Posterior cingulate gyrus (tissue), 11 donors: ENCODE measurements around the gene API5.
"Not testable (repeated sequence)": the region's sequence is repeated elsewhere in the genome, so short reads cannot be mapped to it uniquely, and the experiment has no call there.

Experiments
- DNase-seq, 10 donors: peaks; one replicate each; pipeline versions ENCODE4 v3.0.0 to v3.0.0-alpha.2; 2020 to 2021; ENCODE audit warnings: mixed read lengths in 3 of 10
- intact Hi-C: fragments of 100-400 bp; cut with DNase I; formaldehyde crosslinking; loops from one replicate; pipeline ENCODE4 v1.15.1; 2023

API5 gene

DNA sequence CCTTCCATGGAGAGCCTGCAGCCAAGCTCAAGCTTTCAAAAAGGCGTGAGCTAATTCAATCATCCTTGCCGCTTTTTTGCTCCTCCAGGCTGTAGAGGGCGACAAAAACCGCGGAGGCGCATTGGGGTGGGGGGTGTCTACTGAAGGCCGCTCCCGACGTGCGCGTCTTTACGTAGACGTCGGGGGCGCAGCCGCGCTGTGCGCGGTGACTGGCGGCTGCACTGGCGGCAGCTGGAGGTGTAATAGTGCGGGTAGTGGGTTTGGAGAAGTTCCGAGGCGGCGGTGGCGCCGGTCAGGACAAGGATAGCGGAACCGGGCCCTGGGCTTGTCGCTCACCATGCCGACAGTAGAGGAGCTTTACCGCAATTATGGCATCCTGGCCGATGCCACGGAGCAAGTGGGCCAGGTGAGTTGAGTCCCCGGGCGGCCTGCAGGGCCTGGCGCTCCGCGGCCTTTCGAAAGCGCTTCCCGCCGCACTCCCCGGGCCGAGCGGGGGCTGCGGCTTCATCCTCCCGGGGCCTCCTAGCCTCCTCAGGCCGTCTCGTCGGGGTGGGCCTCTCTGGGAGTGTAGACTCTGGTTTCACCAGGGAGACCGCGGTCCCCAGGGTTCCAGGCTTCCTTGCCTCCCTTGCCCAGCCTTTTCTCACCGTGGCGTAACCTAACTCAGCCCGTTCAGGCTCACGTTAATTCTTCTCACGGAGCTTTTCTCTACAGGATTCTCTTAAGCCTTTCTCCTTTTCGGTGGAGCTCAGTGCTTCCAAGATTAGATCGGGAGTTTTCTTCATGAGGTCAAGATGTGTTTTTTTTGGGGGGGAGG is at the start of gene API5:
TSS of gene API5 (plus strand) at position 206 of the 817 bp plus-strand sequence. CDS start at position 338, 132 bp downstream.
- intact Hi-C loops = no loop called here
- peak; percentile 88 to 99 (median 92) for DNase-seq

DNA sequence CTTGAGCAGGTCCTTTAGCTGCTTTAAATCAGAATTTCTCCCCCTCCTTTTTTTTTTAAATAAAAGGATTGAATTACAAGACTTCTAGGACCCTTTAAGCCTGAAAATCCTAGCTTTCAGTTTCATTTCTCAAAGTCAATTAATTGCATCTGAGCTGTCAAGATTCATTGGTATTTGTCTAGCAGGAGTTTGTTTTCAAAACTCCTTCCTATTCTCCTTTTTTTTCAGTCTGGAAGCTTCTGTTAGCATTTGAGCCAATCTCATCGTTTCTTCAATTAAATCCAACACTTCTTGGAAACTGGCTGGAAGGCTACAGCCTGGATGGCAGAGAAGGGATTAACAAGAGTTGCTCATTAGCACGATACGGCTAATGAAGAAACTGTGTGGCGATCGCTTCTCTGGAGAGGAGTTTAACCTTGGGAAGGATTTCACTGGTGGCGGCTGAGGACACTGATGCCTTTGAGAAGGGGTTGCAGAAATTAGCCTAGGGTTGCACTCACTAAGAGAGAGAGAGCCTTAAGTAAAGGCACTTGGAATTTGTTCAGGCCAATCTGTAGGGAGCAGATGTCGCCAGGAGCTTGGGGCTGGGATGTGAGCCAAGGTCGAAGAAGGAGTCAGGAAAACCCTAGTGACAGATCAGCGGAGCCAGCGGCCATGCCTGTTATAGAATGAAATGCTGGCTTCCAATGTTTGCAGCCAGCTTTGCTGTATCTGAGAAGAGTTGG is 43.8 kb upstream of the API5 start:
- intact Hi-C loops = no loop called here
- DNase-seq = peak in 7 of 10 donors; percentile 15 to 85 (median 44)

DNA sequence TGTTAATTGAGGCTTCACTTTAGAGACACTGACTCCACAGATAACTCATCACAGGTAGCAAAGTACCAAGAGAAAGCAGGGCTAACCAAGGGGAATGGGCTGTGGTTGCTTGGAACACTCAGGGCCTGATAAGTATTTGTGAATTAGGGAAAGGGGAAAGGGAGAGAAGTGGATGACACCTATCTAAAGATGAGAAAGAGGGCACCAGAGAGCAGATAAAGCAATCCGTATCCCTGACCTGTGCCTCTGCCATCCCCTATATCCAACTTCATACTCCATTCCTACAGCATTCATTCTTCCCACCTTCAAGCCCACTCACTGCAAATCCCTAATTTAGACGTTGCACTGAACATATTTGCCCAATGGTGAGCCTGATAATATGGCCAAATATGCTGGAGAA is 43.0 kb upstream of the API5 start:
- DNase-seq = no peak
- intact Hi-C loops = no loop called here

DNA sequence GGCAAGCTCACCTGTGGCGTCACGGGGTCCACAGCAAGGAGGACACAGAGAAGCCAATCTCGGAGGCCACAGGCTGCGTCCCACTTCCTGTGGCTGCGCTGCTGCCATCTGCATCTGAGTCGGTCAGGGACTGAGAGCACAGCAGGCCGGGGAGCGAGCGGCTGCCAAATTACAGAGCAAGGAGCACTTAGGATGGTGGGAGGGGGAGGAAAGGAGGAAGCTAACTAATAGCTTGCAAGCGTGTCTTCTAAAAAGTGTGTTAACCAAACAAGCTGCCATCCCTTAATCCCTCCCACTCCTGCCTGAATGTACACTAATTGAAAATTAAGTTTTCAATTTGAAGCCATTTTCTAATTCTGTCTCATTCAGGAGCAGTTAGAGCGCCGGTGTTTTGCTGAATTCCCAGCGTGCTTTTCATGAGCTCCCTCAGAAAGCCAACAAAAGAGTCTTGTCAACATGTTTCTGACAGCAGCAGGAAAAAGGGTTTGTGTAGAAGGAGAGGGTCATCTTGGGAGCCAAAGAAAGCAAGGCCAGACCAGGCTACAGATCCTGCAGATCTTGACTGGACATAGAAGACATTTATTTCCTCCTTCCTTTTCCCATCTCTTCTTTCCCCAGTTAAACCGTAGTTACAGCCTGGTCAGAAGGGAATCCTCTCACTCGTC is 42.4 kb upstream of the API5 start:
- intact Hi-C loops = no loop called here
- peak in 9 of 10 donors; percentile 18 to 91 (median 44) for DNase-seq

DNA sequence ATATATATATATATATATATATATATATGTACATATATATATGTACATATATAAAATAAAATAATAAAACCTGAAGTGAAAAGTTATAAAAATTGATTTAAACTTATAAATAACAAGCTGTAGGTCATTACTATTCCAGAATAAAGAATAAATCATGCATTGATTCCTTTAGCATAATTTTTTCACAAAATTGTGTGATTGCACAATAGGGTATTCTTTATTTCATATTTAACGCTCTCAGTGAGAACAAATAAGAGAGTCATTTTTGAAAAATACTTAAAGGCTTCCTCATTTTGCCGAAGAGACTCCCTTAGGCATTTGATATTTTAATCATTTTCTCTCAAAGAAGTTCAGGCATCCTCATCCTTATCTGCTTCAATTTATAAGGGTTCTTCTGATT is 41.3 kb upstream of the API5 start:
- no peak for DNase-seq

DNA sequence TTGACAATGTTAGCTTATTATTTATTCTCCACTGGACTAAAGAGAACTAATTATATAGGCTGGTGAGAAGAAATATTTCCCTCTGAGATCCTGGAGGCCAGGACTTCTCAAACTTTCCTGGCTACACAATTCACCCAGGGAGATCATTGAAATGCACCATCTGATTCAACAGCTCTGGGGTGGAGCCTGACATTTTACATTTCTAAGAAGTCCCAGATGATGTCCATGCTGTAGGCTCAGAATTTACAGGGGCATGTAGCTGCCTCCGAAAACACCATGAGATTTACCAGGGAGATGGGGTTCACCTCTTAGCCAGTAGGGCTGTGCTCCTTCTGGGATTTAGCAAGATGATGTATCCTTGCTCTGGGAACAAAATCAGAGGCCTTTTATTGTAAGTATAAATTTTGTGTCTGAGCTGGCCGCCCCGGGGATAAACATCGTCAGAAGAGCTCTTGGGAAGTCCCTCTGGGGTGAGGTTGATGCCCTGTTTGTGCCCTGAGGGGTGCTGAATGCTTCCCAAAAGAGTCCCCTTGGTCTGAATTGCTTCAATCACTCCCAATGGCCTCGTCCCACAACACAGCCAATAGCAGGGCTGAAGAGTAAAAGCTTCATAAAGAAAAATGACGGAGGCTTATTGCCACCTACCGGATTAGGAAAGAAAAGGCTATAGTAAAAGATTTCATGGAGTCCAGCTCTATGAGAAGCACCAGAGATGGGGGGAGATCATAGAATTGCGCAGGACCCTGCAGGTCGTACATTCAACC is 33.4 kb upstream of the API5 start:
- intact Hi-C loops = no loop called here
- DNase-seq = no peak

More for the DNA sequence above, 41.3 kb upstream of the API5 start:
- intact Hi-C loops = no loop called here

DNA sequence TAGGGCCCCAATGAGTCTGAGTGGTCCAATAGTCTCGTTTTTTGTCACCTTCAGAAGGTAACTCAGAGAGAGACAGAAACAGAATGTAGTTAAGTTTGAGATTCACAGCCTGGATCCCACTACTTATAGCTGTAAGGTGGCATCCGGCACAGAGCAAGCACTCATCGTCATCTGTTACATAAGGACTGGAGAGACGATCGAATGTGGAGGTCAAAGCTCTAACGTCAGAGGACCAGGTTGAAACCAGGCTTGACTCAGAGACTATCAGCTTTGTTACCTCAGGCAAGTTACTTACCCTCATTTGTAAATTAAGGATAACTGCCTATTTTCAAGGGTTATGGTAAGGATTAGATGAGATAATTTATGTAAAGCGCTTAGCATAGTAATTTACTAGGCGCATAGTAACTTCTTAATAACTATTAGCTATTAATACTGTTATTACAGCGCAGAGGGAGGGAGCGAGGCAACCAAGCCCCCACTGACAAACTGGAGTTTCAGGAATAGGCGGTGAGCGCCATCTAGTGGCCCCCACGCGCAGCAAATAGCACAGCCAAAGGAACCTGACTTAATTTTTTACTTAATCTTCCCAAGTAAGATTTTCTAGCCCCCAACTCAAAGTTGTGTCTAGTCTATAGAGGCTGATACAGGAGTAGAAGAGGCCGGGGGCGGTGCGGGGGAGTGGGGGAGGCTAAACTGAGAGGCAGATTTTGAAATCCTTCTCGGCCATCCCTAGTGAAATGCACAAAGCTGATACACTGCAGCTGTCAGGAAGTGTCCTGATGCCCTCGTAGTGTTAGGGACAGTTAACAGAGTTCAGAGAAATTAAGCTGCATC is 29.0 kb upstream of the API5 start:
- DNase-seq = peak; percentile 26 to 95 (median 56)
- intact Hi-C loops = loop anchor here (2.0 kb wide), 1 partner anchor 512 kb away; no protein-coding TSS in a partner anchor

DNA sequence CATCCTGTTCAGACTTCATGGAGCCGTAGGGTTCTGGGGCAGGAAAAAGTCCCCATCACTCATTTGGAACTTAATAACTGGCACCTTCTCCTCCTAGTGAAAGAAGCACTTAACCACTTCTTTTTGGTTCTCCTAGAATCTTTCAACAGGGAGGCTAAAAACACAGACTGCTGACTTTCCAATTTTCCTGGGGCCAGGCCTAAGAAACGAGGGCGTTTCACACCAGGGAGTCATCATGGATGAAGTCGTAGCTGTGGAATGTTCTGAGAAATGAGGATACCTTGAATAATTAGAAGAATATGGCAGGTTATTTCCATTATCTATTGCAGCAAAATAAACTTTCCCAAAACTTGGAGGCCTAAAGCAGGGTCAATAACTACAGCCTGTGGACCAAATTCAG is 26.0 kb upstream of the API5 start:
- DNase-seq = no peak
- intact Hi-C loops = no loop called here

DNA sequence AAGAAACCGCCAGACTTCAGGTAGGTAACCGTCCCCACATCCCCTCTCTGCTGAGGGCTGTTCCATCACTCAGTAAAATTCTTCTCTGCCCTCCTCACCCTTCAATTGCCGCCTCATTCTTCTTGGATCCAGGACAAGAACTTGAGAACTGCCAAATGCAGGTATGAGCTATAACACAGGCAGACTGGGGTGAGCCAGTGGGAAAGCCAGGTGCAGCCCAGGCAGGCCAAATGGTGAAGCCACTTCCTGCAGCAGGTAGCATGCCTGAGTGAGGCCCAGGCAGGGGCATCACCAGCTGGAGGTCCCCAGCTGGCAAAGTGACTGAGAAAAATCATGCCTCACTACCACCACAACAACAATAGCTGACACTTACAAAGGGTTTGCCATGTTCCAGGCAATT is 22.4 kb upstream of the API5 start:
- intact Hi-C loops = no loop called here
- DNase-seq = no peak

DNA sequence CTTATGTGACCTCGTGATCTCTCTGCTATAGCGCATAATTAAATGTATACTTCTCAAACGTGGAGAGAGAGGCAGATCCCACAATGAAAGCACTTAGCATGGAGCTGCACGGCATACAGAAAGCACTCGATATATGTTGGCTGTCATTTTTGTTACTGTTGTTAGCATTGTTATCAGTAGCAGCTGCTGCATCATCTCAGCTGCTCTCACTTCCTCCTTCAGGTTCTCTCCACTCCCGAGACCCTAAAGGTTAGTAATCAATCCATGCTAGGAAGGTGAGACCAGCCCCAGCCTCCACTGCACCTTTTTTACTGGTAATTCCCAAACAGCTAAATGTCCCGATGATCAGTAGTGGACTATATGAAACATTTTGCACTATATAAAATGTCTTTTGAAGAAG is 13.4 kb upstream of the API5 start:
- intact Hi-C loops = no loop called here
- DNase-seq = no peak

DNA sequence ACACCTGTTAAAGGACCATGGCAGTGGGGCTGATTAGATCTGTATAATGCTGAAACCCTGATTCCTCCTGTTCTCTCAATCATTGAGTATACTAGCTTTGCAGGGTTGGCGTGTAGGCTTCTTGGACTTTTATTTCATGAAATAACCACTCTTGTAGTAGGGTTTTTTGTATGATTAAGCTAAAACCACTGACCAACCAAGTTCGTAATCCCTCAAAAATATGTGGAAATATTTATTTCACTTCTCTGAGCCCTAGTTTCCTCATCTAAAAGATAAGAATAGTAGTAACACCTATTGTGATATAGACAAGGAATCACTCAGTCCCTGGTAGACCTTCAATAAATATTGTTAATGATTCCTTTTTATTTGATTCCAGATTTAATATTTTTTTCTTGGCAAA is 4.2 kb downstream of the API5 start:
- DNase-seq = no peak
- intact Hi-C loops = no loop called here

DNA sequence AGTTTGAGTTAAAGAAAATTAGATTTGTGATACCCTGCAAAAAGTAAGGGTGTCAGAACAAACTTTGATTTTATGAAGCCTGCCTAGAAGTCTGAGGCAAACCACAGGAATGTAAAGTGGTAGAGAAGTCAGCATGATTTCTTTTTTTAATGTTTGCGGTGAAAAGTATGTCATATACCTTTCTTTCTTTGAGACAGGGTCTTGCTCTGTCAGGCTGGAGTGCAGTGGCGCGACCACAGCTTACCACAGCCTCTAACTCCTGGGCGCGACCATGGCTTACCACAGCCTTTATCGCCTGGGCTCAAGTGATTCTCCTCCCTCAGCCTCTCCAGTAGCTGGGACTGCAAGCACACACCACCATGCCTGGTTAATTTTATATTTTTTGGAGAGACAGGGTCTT is 4.7 kb downstream of the API5 start:
- DNase-seq = no peak
- intact Hi-C loops = no loop called here

DNA sequence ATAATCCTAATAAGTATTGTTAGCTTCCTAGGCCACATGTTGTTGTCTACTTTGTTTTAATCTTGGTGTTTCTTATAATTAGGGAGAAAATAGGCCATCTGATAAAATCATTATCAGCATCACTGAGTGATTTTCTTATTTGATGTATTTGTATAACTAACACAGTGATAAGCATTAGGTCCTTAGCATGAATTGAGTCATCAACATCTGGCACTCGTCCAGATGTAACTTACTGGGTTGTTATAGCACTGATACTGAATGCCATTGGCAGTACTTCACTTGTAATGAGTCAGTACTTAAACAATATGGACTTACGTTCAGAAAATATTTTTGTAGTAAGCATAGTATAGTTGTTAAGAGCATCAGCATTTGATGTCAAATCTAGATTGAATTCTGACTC is 16.2 kb downstream of the API5 start:
- no peak for DNase-seq
- intact Hi-C loops = no loop called here

DNA sequence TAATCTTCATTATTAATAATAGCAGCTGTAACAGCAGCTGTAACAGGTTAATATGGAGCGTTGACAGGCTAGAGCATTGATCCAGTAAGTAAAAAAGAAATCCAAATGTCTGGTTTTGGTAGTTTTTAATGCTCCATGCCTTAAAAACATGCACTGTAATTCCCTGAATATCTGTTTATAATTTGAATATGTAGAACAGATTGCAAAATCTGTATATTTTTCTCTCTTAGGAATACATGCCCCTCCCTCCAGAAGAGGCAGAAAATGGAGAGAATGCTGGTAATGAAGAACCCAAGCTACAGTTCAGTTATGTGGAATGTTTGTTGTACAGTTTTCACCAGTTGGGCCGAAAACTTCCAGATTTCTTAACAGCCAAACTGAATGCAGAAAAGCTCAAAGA is 16.7 kb downstream of the API5 start:
- DNase-seq = no peak
- intact Hi-C loops = no loop called here

DNA sequence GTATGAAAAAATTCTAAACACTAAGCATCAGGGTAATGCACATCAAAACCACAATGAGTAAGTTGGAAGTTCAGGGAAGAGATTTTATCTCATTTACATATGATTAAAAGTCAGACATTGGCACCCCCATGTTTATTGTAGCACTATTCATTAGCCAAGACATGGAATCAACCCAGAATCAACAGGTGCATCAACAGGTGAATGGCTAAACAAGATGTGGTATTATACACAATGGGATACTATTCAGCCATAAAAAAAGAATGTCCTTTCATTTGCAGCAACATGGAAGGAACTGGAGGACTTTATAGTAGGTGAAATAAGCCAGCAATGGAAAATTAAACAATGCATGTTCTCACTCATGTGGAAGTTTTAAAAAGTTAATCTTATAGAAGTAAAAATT is 29.4 kb downstream of the API5 start:
- intact Hi-C loops = no loop called here
- DNase-seq = no peak

DNA sequence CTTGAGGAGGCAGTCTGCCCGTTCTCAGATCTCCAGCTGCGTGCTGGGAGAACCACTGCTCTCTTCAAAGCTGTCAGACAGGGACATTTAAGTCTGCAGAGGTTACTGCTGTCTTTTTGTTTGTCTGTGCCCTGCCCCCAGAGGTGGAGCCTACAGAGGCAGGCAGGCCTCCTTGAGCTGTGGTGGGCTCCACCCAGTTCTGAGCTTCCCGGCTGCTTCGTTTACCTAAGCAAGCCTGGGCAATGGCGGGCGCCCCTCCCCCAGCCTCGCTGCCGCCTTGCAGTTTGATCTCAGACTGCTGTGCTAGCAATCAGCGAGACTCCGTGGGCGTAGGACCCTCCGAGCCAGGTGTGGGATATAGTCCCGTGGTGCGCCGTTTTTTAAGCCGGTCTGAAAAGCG is 39.6 kb downstream of the API5 start:
- intact Hi-C loops = not testable (repeated sequence)

DNA sequence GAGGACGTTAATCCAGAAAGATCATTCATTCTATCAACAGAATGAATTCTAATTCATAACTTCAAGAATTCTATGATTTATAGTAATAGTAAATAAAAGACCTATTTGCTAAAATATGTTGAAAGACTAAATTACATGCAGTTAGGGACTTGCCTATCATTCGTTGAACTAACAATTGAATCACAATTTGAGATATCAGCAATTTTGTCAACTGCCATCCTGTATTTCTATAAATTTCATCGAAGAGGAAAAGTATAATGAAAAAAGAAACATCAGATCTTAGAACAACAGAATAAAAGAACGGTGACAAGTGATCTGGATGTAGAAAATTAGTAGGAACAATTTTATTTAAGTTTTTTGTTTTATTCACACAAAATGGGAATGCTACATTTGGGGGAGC is 42.5 kb downstream of the API5 start:
- intact Hi-C loops = no loop called here

More for the DNA sequence above, 39.6 kb downstream of the API5 start:
- DNase-seq = not testable (repeated sequence)

DNA sequence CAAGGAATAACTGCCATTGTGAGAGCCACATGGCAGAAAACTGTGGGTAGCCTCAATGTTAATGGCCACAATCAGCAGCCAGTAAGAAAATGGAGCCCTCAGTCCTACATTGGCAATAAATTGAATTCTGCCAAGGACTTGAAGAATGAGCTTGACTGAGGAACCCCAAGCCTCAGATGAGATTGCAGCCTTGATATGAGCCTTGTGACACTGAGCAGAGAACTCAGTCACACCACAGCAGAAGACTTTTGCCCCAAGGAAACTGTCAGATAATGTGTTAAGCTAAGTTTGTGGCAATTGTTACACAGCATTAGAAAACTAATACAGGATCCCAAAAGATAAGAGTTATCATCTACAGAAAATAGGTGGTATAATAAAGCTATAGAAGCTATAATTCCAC is 44.5 kb downstream of the API5 start:
- intact Hi-C loops = no loop called here
- DNase-seq = no peak

More for the DNA sequence above, 42.5 kb downstream of the API5 start:
- no peak for DNase-seq

DNA sequence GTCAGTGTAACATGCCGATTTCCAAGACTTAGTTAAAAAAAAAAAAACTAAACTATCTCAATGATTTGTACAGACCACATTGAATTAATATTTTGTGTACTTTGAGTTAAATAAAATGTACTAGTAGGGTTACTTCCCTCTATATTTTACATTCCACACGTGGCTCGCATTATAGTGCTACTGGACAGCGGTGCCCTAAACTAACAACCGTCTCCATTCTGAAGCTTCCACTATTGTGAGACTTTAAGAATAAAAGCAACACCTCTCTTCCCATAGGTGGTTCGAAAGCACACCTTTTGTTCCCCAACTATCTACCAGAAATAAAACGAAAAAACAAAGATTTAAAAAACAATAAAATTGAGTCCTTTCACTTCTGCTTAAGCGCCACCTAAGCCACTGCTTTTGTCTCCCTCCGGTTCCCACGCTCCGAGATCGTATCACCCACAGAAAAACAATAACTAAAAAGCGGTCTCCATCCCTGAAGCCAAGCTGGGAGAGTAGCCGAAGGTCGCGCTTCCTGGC is 46.5 kb downstream of the API5 start:
- no peak for DNase-seq
- intact Hi-C loops = no loop called here
